ENCODE results near the gene TTC23. TPM values are rescaled to one million over a fixed set of nuclear protein-coding genes. Genes with fewer than 3 reads are reported as not detected.

The TTC23 gene
- total and polyA plus RNA-seq, 9 of the 15 experiments (the other 6 are each of a cell fraction or from before 2014, with no cell fraction given) = 0.41 to 4.5 (median 2.5) TPM

- TF ChIP-seq, protein P1, sequence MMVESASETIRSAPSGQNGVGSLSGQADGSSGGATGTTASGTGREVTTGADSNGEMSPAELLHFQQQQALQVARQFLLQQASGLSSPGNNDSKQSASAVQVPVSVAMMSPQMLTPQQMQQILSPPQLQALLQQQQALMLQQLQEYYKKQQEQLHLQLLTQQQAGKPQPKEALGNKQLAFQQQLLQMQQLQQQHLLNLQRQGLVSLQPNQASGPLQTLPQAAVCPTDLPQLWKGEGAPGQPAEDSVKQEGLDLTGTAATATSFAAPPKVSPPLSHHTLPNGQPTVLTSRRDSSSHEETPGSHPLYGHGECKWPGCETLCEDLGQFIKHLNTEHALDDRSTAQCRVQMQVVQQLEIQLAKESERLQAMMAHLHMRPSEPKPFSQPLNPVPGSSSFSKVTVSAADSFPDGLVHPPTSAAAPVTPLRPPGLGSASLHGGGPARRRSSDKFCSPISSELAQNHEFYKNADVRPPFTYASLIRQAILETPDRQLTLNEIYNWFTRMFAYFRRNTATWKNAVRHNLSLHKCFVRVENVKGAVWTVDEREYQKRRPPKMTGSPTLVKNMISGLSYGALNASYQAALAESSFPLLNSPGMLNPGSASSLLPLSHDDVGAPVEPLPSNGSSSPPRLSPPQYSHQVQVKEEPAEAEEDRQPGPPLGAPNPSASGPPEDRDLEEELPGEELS (CRISPR knock-in tag; IDR thresholded peaks at IDR 0.05; ENCODE audit: borderline replicate concordance) = no peak
- TF ChIP-seq PKNOX1 (IDR thresholded peaks at IDR 0.05) = no peak
- TF ChIP-seq NUFIP1 (IDR thresholded peaks at IDR 0.05; ENCODE audit: partially characterized antibody) = no peak
Measured at GRCh38 chr15:99121207-99121606, 128.2 kb downstream of the TTC23 start (continued).

- 6% methylated on average over 12 of the region's 12 CpGs for WGBS (ENCODE audit: insufficient coverage, low coverage, missing lambda C conversion rate)
- H3K4me3 ChIP-seq = no peak overlapping the region
- H3K9me1 ChIP-seq (ENCODE audit: control insufficient read depth, insufficient read depth, low read length) = no peaks in the 10 kb centered on the region
- no peaks in the 10 kb centered on the region for H3K79me2 ChIP-seq (ENCODE audit: control insufficient read depth, insufficient read depth, low read length)
- FAIRE-seq (no peak), DNase-seq (ENCODE audit: extremely low read depth in 1 of 4, low spot score in 3 of 4) (no peak), ATAC-seq (no peak)
- no peaks in the 10 kb centered on the region for H3K9me3 ChIP-seq (replicated peaks; ENCODE audit: control insufficient read depth, insufficient read depth, low read depth, low read length)
- POLR2A ChIA-PET = interaction anchor here (0.8 kb wide), 1 partner anchor 20 kb away, joined by 3 read pairs; no protein-coding TSS in a partner anchor
- TF ChIP-seq RBM15 (IDR thresholded peaks at IDR 0.05; ENCODE audit: insufficient read depth, low read length) = no peak
- no peak for TF ChIP-seq ZBTB11 (CRISPR knock-in tag; IDR thresholded peaks at IDR 0.05)
- no peak overlapping the region for H3K4me2 ChIP-seq (ENCODE audit: insufficient read depth, low read length)
- intact Hi-C loops (cut with micrococcal nuclease) (no loop called here), in situ Hi-C loops (cut with MboI) (no loop called here)
- H2AFZ ChIP-seq (ENCODE audit: low read depth, low read length) = no peak overlapping the region
- peaks cover 3 to 30% of the 10 kb centered on the region in 2 experiments; a peak in 3 of 5 replicates for H3K27me3 ChIP-seq (ENCODE audit: control insufficient read depth in 2 of 2, insufficient read depth in 2 of 2, low read length in 2 of 2)
- no TSS peak for BruUV-seq (replicated peaks)
- CTCF ChIA-PET (ENCODE audit: low intra/inter-chr PET ratio) = no interaction called here
- H3K4me1 ChIP-seq (replicated peaks in 1 of 2; ENCODE audit: control insufficient read depth in 2 of 2, insufficient read depth in 2 of 2, low read length in 2 of 2) = peaks cover 3 to 16% of the 10 kb centered on the region in 2 experiments; a peak in 3 of 5 replicates
- H3K27ac ChIP-seq (ENCODE audit: extremely low read depth, low read depth, low read length) = no peak overlapping the region
- no peaks in the 10 kb centered on the region for H3K36me3 ChIP-seq (ENCODE audit: control insufficient read depth, insufficient read depth, low read length)
- no peak overlapping the region for H3K9ac ChIP-seq (ENCODE audit: insufficient read depth in 1 of 2, low read depth in 2 of 2, low read length in 2 of 2)
- H4K20me1 ChIP-seq (replicated peaks; ENCODE audit: control insufficient read depth, insufficient read depth, low read length) = no peaks in the 10 kb centered on the region
Measured at GRCh38 chr15:99120050-99120777, 129.2 kb downstream of the TTC23 start.

Data from K562 (cell line).